ENCODE data around the gene NADSYN1.

NADSYN1 gene

GRCh38 chr11:71442123-71442522, 10.9 kb upstream of the NADSYN1 start:
- ATAC-seq (no peak), DNase-seq (ENCODE audit: low spot score in 2 of 2) (no peak)
- no peak overlapping the region for H3K4me3 Mint-ChIP-seq
- peaks cover 13% of the 10 kb centered on the region for H3K4me1 Mint-ChIP-seq
- H3K36me3 Mint-ChIP-seq, result peaks cover 76% of the 10 kb centered on the region
- peaks cover 2% of the 10 kb centered on the region for H3K9me3 Mint-ChIP-seq
- no peak overlapping the region for H3K27ac Mint-ChIP-seq

- Mint-ChIP-seq H3K27ac (no peak overlapping the region), H3K9me3 (peaks cover 2% of the 10 kb centered on the region), H3K4me3 (no peak overlapping the region), H3K36me3 (peaks cover 80% of the 10 kb centered on the region), H3K4me1 (peaks cover 20% of the 10 kb centered on the region)
- no peak for ATAC-seq
- no peak for DNase-seq (ENCODE audit: low spot score in 2 of 2)
These were observed 10.1 kb upstream of the NADSYN1 start for GRCh38 chr11:71442880-71443279.

- no peak for DNase-seq (ENCODE audit: low spot score in 2 of 2)
- peaks cover 20% of the 10 kb centered on the region for H3K4me1 Mint-ChIP-seq
- ATAC-seq, result no peak
- no peak overlapping the region for H3K27ac Mint-ChIP-seq
- peaks cover 73% of the 10 kb centered on the region for H3K36me3 Mint-ChIP-seq
- H3K4me3 Mint-ChIP-seq, result no peak overlapping the region
- H3K9me3 Mint-ChIP-seq, result peaks cover 2% of the 10 kb centered on the region
These were observed 9.1 kb upstream of the NADSYN1 start for GRCh38 chr11:71443736-71444445.

GRCh38 chr11:71444811-71445210, 8.2 kb upstream of the NADSYN1 start:
- H3K27ac Mint-ChIP-seq, result no peak overlapping the region
- H3K4me1 Mint-ChIP-seq, result peaks cover 29% of the 10 kb centered on the region
- DNase-seq (ENCODE audit: low spot score in 2 of 2), result no peak
- H3K36me3 Mint-ChIP-seq, result peaks cover 66% of the 10 kb centered on the region
- no peak for ATAC-seq
- no peak overlapping the region for H3K4me3 Mint-ChIP-seq
- peaks cover 2% of the 10 kb centered on the region for H3K9me3 Mint-ChIP-seq

- peaks cover 55% of the 10 kb centered on the region for H3K36me3 Mint-ChIP-seq
- DNase-seq (ENCODE audit: low spot score in 2 of 2), result no peak
- peaks cover 39% of the 10 kb centered on the region for H3K4me1 Mint-ChIP-seq
- H3K4me3 Mint-ChIP-seq, result peak overlapping the region; percentile 92
- no peak for ATAC-seq
- H3K27ac Mint-ChIP-seq, result no peak overlapping the region
- peaks cover 2% of the 10 kb centered on the region for H3K9me3 Mint-ChIP-seq
These were observed 6.9 kb upstream of the NADSYN1 start for GRCh38 chr11:71446150-71446549.

GRCh38 chr11:71446942-71447688, 5.9 kb upstream of the NADSYN1 start:
- Mint-ChIP-seq H3K4me1 (peaks cover 48% of the 10 kb centered on the region), H3K27ac (peak overlapping the region; percentile 93), H3K4me3 (peak overlapping the region; percentile 92), H3K9me3 (peaks cover 2% of the 10 kb centered on the region), H3K36me3 (peaks cover 52% of the 10 kb centered on the region)
- ATAC-seq (no peak), DNase-seq (ENCODE audit: low spot score in 2 of 2) (no peak)

GRCh38 chr11:71447791-71448256, 5.2 kb upstream of the NADSYN1 start:
- Mint-ChIP-seq H3K4me3 (peak overlapping the region; percentile 92), H3K27ac (peak overlapping the region; percentile 93), H3K4me1 (peaks cover 51% of the 10 kb centered on the region), H3K9me3 (peaks cover 2% of the 10 kb centered on the region), H3K36me3 (peaks cover 52% of the 10 kb centered on the region)
- peak; percentile 21 to 66 for DNase-seq (ENCODE audit: low spot score in 2 of 2)
- peak; percentile 50 for ATAC-seq

- DNase-seq (ENCODE audit: low spot score in 2 of 2) (peak; percentile 91 to 96), ATAC-seq (peak; percentile 93)
- Mint-ChIP-seq H3K27ac (peak within 1 kb of the TSS; percentile 93), H3K4me3 (peak within 1 kb of the TSS; percentile 92), H3K36me3 (peaks cover 53% of the 10 kb centered on the region), H3K9me3 (peaks cover 2% of the 10 kb centered on the region), H3K4me1 (peaks cover 53% of the 10 kb centered on the region)
These were observed 4.5 kb upstream of the NADSYN1 start, which contains the start of gene DHCR7 for GRCh38 chr11:71448257-71449171. Gene DHCR7 (minus strand): TSS chr11:71448393. CDS start chr11:71444952, 3,441 bp downstream.

- peaks cover 61% of the 10 kb centered on the region for H3K4me1 Mint-ChIP-seq
- H3K27ac Mint-ChIP-seq, result peak overlapping the region; percentile 93
- H3K9me3 Mint-ChIP-seq, result peaks cover 2% of the 10 kb centered on the region
- no peak for DNase-seq (ENCODE audit: low spot score in 2 of 2)
- ATAC-seq, result no peak
- H3K4me3 Mint-ChIP-seq, result peak overlapping the region; percentile 92
- peaks cover 45% of the 10 kb centered on the region for H3K36me3 Mint-ChIP-seq
These were observed 3.4 kb upstream of the NADSYN1 start for GRCh38 chr11:71449596-71449995.

- ATAC-seq, result no peak
- Mint-ChIP-seq H3K4me3 (peak overlapping the region; percentile 93), H3K4me1 (peaks cover 66% of the 10 kb centered on the region), H3K36me3 (peaks cover 45% of the 10 kb centered on the region), H3K9me3 (peaks cover 2% of the 10 kb centered on the region), H3K27ac (peak overlapping the region; percentile 85)
- DNase-seq (ENCODE audit: low spot score in 2 of 2), result no peak
These were observed 2.5 kb upstream of the NADSYN1 start for GRCh38 chr11:71450507-71450906.

GRCh38 chr11:71450939-71451338, 2.1 kb upstream of the NADSYN1 start:
- Mint-ChIP-seq H3K4me1 (peaks cover 65% of the 10 kb centered on the region), H3K4me3 (peak overlapping the region; percentile 93), H3K27ac (peak overlapping the region; percentile 85), H3K9me3 (peaks cover under 1% of the 10 kb centered on the region), H3K36me3 (peaks cover 45% of the 10 kb centered on the region)
- DNase-seq (ENCODE audit: low spot score in 2 of 2), result no peak
- ATAC-seq, result no peak

GRCh38 chr11:71451596-71452198, 1.3 kb upstream of the NADSYN1 start:
- Mint-ChIP-seq H3K9me3 (no peaks in the 10 kb centered on the region), H3K36me3 (peaks cover 45% of the 10 kb centered on the region), H3K27ac (peak overlapping the region; percentile 85), H3K4me3 (peak overlapping the region; percentile 93), H3K4me1 (peaks cover 68% of the 10 kb centered on the region)
- peak in 1 of 2 donors; percentile 59 for DNase-seq (ENCODE audit: low spot score in 2 of 2)
- ATAC-seq, result no peak

- Mint-ChIP-seq H3K9me3 (no peaks in the 10 kb centered on the region), H3K36me3 (peaks cover 45% of the 10 kb centered on the region), H3K4me3 (peak overlapping the region; percentile 93), H3K4me1 (peaks cover 62% of the 10 kb centered on the region), H3K27ac (peak overlapping the region; percentile 85)
- peak in 1 of 2 donors; percentile 66 for DNase-seq (ENCODE audit: low spot score in 2 of 2)
- no peak for ATAC-seq
These were observed 585 bp upstream of the NADSYN1 start for GRCh38 chr11:71452199-71453036.

- Mint-ChIP-seq H3K4me3 (peak overlapping the region; percentile 93), H3K27ac (peak overlapping the region; percentile 85), H3K36me3 (peaks cover 60% of the 10 kb centered on the region), H3K4me1 (peaks cover 58% of the 10 kb centered on the region), H3K9me3 (no peaks in the 10 kb centered on the region)
- no peak for ATAC-seq
- no peak for DNase-seq (ENCODE audit: low spot score in 2 of 2)
These were observed 908 bp downstream of the NADSYN1 start for GRCh38 chr11:71453918-71454304.

Data from stimulated activated effector memory CD8-positive, alpha-beta T cell treated with anti-CD3 and anti-CD28 coated beads, Interleukin-12 subunit alpha, Interleukin-12 subunit beta, amount 100 ng/mL, for 72 hours (primary cell).